ENCODE results near the gene SLC49A3. TPM values are rescaled to one million over a fixed set of nuclear protein-coding genes. Genes with fewer than 3 reads are reported as not detected.

The SLC49A3 gene
- total and polyA plus RNA-seq, 2 donors (not counting 1 experiment from before 2014, with no cell fraction given): 0.42 to 5.1 TPM

DNA sequence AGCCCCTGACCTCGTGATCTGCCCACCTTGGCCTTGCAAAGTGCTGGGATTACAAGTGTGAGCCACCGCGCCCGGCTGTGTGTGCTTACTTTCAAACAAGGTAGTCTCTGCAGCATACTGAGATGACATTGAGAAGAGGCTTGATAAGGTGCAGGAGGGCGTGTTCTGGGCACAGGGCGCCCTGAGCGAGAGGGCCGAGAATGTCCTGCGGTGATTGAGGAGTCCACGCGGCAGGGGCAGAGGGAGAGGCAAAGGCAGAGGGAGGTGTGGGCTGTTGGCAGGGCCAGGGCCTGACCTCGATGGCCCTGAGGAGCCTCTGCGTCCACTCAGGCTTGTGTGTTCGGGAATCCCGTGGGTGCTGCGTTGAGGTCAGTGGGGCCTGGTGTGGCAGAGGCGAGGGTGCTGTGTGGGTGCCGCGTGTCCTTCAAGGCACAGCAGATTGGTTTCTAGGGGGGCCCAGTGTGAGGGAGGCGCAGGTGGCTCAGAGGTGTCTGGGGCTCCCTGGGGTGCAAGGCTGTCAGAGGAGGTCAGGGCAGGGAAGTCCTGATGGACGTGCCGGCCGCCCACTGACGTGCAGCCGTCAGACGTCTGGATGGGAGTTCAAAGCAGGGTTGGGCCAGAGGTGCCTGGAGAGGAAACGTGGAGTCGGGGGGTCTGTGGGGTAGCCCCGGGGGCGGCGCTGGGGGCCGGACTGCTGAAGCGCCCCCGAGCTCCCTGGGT, 28.8 kb upstream of the SLC49A3 start:
- no peaks in the 10 kb centered on the region for H4K20me1 ChIP-seq (ENCODE audit: control insufficient read depth, extremely low read depth, insufficient read depth, low read length)
- no peak overlapping the region for H3K9ac ChIP-seq (ENCODE audit: insufficient read depth, low read length)
- H3K36me3 ChIP-seq (ENCODE audit: control insufficient read depth, insufficient read depth, low read length): no peaks in the 10 kb centered on the region

DNA sequence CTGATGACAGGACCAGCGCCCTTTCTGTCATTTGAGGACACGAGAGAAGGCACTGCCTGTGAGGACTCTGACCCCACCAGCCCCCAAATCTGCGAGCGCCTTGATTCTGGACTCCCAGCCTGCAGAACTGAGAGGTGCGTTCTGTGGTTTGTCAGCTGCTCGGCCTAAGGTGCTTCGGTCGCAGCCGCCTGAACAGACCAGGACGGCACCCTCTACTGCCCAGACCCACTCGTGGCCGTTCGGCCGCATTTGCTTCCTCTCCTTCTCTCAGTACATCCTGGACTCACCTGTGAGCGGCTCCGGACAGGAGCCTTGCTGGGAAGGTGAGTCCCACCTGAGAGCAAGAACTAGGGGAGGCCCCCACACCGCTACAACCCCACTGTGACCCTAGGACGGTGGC, 25.1 kb upstream of the SLC49A3 start:
- Histone ChIP-seq H3K4me1 (ENCODE audit: control insufficient read depth, extremely low read depth, insufficient read depth, low read length) (no peaks in the 10 kb centered on the region), H3K79me2 (ENCODE audit: control insufficient read depth, insufficient read depth, low read length) (peaks cover 67% of the 10 kb centered on the region), H2AFZ (ENCODE audit: low read length) (no peak overlapping the region), H3K27ac (ENCODE audit: insufficient read depth, low read length) (no peak overlapping the region), H3K9ac (ENCODE audit: insufficient read depth, low read length) (no peak overlapping the region), H3K4me3 (replicated peaks in 1 of 4; ENCODE audit: control extremely low read depth in 1 of 4, insufficient read depth in 1 of 4, low read depth in 3 of 4, low read length in 4 of 4) (no peak overlapping the region), H3K4me2 (ENCODE audit: extremely low read depth, insufficient read depth, low read length) (no peak overlapping the region), H3K36me3 (ENCODE audit: control insufficient read depth, insufficient read depth, low read length) (no peaks in the 10 kb centered on the region), H4K20me1 (ENCODE audit: control insufficient read depth, extremely low read depth, insufficient read depth, low read length) (peaks cover 3% of the 10 kb centered on the region), H3K9me3 (ENCODE audit: control insufficient read depth, insufficient read depth, low read depth, low read length) (no peaks in the 10 kb centered on the region), H3K27me3 (ENCODE audit: control insufficient read depth, insufficient read depth, low read length) (no peaks in the 10 kb centered on the region)
- TF ChIP-seq EZH2 (IDR thresholded peaks at IDR 0.05; ENCODE audit: low read length, missing control alignments): no peak
- TF ChIP-seq, protein P1, sequence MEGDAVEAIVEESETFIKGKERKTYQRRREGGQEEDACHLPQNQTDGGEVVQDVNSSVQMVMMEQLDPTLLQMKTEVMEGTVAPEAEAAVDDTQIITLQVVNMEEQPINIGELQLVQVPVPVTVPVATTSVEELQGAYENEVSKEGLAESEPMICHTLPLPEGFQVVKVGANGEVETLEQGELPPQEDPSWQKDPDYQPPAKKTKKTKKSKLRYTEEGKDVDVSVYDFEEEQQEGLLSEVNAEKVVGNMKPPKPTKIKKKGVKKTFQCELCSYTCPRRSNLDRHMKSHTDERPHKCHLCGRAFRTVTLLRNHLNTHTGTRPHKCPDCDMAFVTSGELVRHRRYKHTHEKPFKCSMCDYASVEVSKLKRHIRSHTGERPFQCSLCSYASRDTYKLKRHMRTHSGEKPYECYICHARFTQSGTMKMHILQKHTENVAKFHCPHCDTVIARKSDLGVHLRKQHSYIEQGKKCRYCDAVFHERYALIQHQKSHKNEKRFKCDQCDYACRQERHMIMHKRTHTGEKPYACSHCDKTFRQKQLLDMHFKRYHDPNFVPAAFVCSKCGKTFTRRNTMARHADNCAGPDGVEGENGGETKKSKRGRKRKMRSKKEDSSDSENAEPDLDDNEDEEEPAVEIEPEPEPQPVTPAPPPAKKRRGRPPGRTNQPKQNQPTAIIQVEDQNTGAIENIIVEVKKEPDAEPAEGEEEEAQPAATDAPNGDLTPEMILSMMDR (conservative IDR thresholded peaks at IDR 0.05 in 1 of 2, IDR thresholded peaks at IDR 0.05 in 1 of 2; ENCODE audit: low read depth in 1 of 2, low read length in 2 of 2): no peak
- DNase-seq (ENCODE audit: low read depth in 2 of 2): no peak

More for the DNA sequence above, 28.8 kb upstream of the SLC49A3 start:
- no peak for DNase-seq (ENCODE audit: low read depth in 2 of 2)
- no peaks in the 10 kb centered on the region for H3K27me3 ChIP-seq (ENCODE audit: control insufficient read depth, insufficient read depth, low read length)
- peaks cover 65% of the 10 kb centered on the region for H3K79me2 ChIP-seq (ENCODE audit: control insufficient read depth, insufficient read depth, low read length)
- no peak overlapping the region for H2AFZ ChIP-seq (ENCODE audit: low read length)
- H3K9me3 ChIP-seq (ENCODE audit: control insufficient read depth, insufficient read depth, low read depth, low read length): no peaks in the 10 kb centered on the region
- TF ChIP-seq, protein P1 (conservative IDR thresholded peaks at IDR 0.05 in 1 of 2, IDR thresholded peaks at IDR 0.05 in 1 of 2; ENCODE audit: low read depth in 1 of 2, low read length in 2 of 2): no peak
- TF ChIP-seq EZH2 (IDR thresholded peaks at IDR 0.05; ENCODE audit: low read length, missing control alignments): no peak
- H3K4me3 ChIP-seq (replicated peaks in 1 of 4; ENCODE audit: control extremely low read depth in 1 of 4, insufficient read depth in 1 of 4, low read depth in 3 of 4, low read length in 4 of 4): no peak overlapping the region
- peaks cover 10% of the 10 kb centered on the region for H3K4me1 ChIP-seq (ENCODE audit: control insufficient read depth, extremely low read depth, insufficient read depth, low read length)
- H3K27ac ChIP-seq (ENCODE audit: insufficient read depth, low read length): no peak overlapping the region
- no peak overlapping the region for H3K4me2 ChIP-seq (ENCODE audit: extremely low read depth, insufficient read depth, low read length)

GRCh38 chr4:712916-713632, 24.1 kb upstream of the SLC49A3 start:
- Histone ChIP-seq H4K20me1 (ENCODE audit: control insufficient read depth, extremely low read depth, insufficient read depth, low read length) (peaks cover 3% of the 10 kb centered on the region), H3K4me1 (ENCODE audit: control insufficient read depth, extremely low read depth, insufficient read depth, low read length) (no peaks in the 10 kb centered on the region), H3K36me3 (ENCODE audit: control insufficient read depth, insufficient read depth, low read length) (no peaks in the 10 kb centered on the region), H3K9ac (ENCODE audit: insufficient read depth, low read length) (no peak overlapping the region), H3K4me3 (replicated peaks in 1 of 4; ENCODE audit: control extremely low read depth in 1 of 4, insufficient read depth in 1 of 4, low read depth in 3 of 4, low read length in 4 of 4) (no peak overlapping the region), H2AFZ (ENCODE audit: low read length) (no peak overlapping the region), H3K4me2 (ENCODE audit: extremely low read depth, insufficient read depth, low read length) (no peak overlapping the region), H3K79me2 (ENCODE audit: control insufficient read depth, insufficient read depth, low read length) (peaks cover 71% of the 10 kb centered on the region), H3K27me3 (ENCODE audit: control insufficient read depth, insufficient read depth, low read length) (no peaks in the 10 kb centered on the region), H3K27ac (ENCODE audit: insufficient read depth, low read length) (no peak overlapping the region), H3K9me3 (ENCODE audit: control insufficient read depth, insufficient read depth, low read depth, low read length) (no peaks in the 10 kb centered on the region)
- DNase-seq (ENCODE audit: low read depth in 2 of 2): no peak
- TF ChIP-seq, protein P1 (conservative IDR thresholded peaks at IDR 0.05 in 1 of 2, IDR thresholded peaks at IDR 0.05 in 1 of 2; ENCODE audit: low read depth in 1 of 2, low read length in 2 of 2): no peak
- TF ChIP-seq EZH2 (IDR thresholded peaks at IDR 0.05; ENCODE audit: low read length, missing control alignments): no peak
